Omental fat pad (tissue), 4 donors: Measurements from ENCODE around the gene CD226. TPM values are rescaled to one million over a fixed set of nuclear protein-coding genes. Genes with fewer than 3 reads are reported as not detected.

ENCODE experiments used
- ATAC-seq: fragments of 150-250 bp; one replicate; pipeline ENCODE4 v1.9.1; 2016; ENCODE audit warnings: mild to moderate bottlenecking, moderate library complexity; ENCODE audit not compliant: low FRiP score
- DNase-seq: peaks from one replicate; pipeline ENCODE4 v3.0.0-alpha.2; 2019; ENCODE audit warnings: low spot score
- CTCF ChIP-seq, 3 donors: fragments of 450-650 bp; IDR thresholded peaks; one replicate each; pipeline ENCODE4 v1.5.1; 2016 to 2017; ENCODE audit warnings: antibody characterized with exemption in 3 of 3, mild to moderate bottlenecking in 3 of 3, moderate library complexity in 2 of 3
- total RNA-seq, 4 donors: library from RNA; depleted of rRNA; stranded (reverse); fragments of >200 nt; gene quantifications; one replicate each; pipeline ENCODE4 v1.1.0, GENCODE V29; 2016

CD226 gene
- total RNA-seq, result 1 to 10 TPM; 1.9 to 4.3 (median 3.0) TPM

GRCh38 chr18:69947361-69948133 lies at the start of gene CD226:
CD226 (minus strand) TSS chr18:69947873; CDS start chr18:69947406, 467 bp downstream.
- ATAC-seq, result no peak
- TF ChIP-seq CTCF (IDR thresholded peaks at IDR 0.05), result no peak
- no peak for DNase-seq

DNA sequence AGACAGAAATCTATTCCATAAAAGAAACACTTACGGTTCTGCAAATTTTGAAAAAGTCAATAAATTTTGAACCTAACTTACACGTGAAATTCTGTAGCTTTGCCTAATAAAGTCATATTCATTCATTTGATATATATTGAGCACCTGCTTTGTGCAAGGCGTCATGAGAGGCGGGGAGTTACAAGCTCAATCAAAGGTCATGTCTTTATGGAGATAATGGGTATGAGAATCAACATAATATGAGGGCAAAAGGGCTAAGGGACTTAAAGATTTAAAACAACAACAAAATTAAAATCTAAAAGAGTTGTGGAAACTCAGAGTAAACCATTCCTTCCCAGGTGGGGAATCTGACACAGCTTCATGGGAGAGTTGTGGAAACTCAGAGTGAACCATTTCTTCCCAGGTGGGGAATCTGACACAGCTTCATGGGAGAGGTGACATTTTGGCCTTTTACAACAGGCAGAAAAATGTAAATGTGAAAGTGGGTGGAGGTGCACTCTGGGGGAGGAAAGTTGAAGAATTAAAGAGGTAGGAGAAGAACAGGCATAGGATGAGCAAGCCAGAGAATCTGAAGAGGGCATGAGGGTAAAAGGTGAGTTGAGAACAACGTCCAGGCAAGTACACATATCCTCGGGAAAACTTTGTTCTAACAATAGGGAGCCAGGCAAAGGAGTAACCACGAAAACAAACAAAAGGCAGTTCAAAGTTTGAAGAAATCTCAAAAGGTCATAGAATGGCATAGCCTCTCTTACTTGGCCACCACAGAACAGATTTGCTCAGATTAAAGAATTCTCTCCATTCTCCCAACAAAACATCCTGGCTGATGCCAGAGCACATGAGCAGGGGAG lies 49.5 kb upstream of the CD226 start:
- DNase-seq (no peak), ATAC-seq (no peak)
- no peak for TF ChIP-seq CTCF (IDR thresholded peaks at IDR 0.05)

GRCh38 chr18:69996417-69996816 lies 48.7 kb upstream of the CD226 start:
- TF ChIP-seq CTCF (IDR thresholded peaks at IDR 0.05), result no peak
- ATAC-seq (no peak), DNase-seq (no peak)

GRCh38 chr18:69995774-69996173 lies 48.1 kb upstream of the CD226 start:
- TF ChIP-seq CTCF (IDR thresholded peaks at IDR 0.05), result no peak

GRCh38 chr18:69992776-69993175 lies 45.1 kb upstream of the CD226 start:
- DNase-seq, result no peak
- no peak for TF ChIP-seq CTCF (IDR thresholded peaks at IDR 0.05)
- ATAC-seq, result no peak

More at GRCh38 chr18:69995774-69996173, 48.1 kb upstream of the CD226 start:
- DNase-seq, result no peak
- ATAC-seq, result no peak

- DNase-seq (no peak), ATAC-seq (no peak)
- no peak for TF ChIP-seq CTCF (IDR thresholded peaks at IDR 0.05)
Measured at GRCh38 chr18:69987870-69988269, 40.2 kb upstream of the CD226 start.
